ENCODE results near the gene CENPQ.
A peak's percentile ranks its signal among the peaks of the same experiment; 100 is the strongest.
"Not testable (repeated sequence)": the region's sequence is repeated elsewhere in the genome, so short reads cannot be mapped to it uniquely, and the experiment has no call there.

CENPQ gene, protein sequence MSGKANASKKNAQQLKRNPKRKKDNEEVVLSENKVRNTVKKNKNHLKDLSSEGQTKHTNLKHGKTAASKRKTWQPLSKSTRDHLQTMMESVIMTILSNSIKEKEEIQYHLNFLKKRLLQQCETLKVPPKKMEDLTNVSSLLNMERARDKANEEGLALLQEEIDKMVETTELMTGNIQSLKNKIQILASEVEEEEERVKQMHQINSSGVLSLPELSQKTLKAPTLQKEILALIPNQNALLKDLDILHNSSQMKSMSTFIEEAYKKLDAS

DNA sequence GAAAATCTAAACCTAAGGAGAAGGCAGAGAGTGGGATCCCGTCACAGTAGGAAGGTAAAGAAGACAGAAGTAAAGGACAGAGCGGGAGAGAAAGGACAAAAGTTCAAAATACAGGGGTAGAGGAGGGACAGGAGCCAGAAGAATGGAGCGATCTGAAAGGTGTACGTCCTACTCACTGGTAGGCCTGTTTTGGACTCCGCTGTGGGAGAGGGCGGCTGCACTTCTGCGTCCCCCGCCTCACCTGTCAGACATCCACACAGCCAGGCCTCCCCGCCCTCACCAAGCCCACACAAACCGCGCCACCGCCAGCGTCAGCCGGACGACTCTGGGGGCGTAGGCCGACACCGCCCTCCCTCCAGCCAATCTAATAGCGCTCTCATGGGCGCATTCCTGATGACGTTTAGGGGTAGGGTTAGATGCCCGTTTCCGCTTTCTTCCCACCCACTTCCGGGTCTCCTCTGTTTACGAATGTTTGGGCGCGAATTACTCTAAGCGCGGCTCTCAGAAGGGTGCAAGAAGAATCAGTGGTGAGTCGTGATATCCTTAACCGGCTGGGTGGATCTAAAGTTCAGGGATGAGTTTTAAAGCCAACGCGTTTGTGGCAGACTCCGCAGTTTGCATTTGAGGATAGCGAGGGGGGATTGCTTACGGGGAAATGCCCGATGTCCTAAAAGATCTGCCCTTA, at the start of gene CENPQ, which contains the start of gene MMUT:
CENPQ (plus strand) TSS at position 444 of the 685 bp plus-strand sequence. CDS start 6,807 bp downstream, outside the sequence.
MMUT (minus strand) TSS at position 327 of the 685 bp plus-strand sequence. CDS start 3,787 bp downstream, outside the sequence.
- peak; percentile 81 for DNase-seq (ENCODE audit: low read depth)

DNA sequence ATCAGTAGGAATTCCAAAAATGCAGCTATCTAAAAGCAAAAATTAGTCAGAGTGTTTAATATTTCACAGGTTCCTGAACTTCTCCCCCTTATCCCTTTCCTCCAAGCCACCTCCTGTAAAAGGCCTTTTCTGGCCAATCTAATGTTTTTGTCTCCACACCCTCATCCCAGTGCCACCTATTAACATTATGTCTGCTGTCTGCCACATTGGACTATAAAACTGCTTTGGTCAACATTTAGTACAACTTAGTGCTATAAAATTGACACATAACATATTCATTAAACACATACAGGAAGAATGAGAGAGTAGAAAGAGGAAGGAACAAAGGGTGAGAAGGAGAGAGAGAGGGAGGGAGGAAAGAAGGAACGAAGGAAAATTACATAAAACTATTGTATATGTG, 47.8 kb upstream of the CENPQ start:
- DNase-seq (ENCODE audit: low read depth) = no peak

DNA sequence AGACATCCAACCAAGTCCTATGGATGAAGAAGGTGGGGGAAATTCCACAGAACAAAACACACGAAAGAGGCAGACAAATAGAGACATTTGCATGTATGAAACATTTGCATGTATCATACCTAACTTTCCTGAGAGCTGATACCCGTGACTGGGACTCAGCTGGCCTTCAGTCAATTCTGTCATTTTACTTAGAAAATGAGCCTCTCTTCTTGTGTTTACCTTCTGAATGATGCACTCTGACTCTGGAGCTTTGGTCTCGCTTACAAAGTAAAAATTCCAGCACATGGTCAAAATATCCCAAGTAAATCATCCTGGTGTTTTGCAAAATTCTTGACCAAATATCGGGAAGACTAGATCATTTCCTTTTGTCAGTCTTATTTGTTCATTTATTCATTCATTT, 47.0 kb upstream of the CENPQ start:
- no peak for DNase-seq (ENCODE audit: low read depth)

DNA sequence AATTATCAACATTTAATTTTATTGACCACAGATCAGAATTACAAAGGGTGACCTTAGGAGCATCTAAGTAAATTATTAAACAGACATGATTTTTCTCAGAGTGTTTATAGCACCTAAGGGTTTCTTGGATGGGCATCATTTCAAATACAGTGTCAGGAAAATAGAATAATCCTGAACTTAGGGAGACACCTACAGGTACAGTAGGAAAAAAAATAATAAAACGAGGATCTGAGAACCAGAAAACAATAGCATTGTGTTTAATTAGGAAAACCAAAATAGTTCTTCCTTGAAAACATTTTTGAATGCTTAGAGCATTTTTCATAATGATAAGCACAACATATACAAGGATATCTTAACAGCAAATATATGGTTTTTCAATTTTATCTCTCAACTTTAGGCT, 39.4 kb upstream of the CENPQ start:
- DNase-seq (ENCODE audit: low read depth) = no peak

DNA sequence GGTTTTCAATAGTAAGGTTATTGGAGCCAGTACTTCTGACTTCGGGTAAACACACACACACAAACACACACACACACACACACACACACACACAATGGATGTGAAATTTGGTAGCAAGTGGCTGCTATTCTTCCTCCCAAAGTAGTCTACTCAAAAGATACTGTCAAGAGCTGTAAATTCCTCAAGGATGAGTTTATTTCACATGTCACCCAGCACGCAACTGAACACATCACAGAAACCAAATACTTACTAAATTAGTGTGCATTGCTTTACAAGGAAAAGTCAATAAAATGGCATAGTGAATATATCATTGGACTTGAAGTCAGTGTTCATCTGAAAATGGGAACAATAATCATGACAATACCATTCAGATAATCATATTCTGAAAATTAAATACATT, 33.0 kb upstream of the CENPQ start:
- DNase-seq (ENCODE audit: low read depth) = peak; percentile 58

DNA sequence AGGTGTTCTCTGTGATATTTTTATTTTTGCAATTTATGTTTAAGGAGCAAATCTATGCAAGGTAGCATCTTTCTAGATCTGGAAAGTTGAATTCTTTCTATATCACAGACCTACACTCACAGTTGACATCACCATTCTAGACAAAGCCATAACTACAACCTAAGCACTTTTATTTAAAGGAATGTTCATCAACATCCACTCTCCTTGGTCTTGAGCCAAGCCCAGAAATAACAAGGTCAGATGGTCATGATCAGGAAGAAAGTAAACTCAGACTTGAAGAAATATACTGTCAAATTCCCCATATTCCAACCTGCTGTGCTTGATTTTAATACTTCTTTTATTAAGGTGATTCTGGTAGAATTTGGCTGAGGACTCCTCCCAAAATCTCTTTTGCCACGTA, 32.3 kb upstream of the CENPQ start:
- DNase-seq (ENCODE audit: low read depth) = no peak

DNA sequence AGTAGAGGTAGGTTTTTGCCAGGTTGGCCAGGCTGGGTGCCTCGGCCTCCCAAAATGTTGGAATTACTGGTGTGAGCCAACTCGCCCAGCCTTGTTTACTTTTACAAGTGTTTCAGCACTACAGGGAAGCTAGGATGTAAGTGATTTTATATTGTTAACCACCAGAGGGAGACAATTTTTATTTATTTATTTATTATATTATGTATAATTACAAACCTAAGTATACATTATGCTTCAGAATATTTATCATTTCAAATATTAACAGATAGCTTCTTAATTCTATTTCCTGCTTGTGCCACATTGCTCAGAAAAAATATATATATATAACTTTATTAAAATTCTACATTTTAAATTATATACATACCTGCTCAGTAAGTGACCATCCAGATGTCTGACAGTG, 9.9 kb upstream of the CENPQ start:
- no peak for DNase-seq (ENCODE audit: low read depth)

DNA sequence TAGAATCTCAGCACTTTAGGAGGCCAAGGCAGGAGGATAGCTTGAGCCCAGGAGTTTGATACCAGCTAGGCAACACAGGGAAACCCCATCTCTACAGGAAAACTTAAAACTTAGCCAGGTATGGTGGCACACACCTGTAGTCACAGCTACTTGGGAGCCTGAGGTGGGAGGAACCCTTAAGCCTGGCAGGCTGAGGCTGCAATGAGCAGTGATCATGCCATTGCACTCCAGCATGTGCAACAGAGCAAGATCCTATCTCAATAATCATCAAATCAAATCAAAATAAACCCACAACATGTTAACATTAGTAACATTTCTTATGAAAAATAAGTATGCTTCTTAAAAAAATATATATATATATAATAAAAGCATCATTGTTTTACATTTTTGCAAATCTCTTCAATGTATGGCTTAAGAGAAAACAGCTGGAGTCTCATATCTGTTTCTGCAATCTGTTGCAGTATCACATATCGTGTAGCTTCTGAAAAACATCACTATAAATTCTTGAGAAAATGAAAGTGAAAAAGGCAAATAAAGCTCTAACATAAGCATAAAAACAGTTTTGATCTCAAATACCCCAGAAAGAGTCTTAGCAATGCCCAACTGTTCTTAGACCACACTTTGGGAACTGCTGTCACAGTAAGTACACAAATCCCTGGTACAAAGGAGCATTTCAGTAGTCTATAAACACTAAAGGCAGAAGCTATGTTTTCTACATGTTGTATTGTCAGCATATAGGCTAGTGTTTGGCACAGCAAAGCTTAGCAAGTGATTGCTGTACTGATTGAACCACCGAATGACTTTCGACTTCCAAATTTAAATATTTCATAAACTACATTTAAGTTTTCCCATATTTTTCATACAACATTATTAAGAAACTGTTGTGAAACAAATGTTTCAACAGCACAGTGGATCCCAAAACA, 8.1 kb upstream of the CENPQ start:
- no peak for DNase-seq (ENCODE audit: low read depth)

DNA sequence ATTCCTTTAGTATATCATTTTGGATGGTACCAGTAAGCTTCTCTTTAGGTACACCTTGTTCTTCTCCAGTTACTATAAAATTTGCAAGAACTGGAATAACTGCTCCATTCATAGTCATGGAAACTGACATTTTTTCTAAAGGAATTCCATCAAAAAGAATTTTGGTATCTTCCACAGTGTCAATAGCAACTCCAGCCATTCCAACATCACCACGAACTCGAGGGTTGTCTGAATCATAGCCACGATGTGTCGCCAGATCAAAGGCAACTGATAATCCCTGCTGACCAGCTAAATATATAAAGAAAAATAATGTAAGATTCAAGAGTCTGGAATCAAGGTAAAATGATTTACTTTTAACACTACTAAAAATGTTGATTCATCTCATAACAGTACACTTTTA, 5.4 kb upstream of the CENPQ start:
- no peak for DNase-seq (ENCODE audit: low read depth)

DNA sequence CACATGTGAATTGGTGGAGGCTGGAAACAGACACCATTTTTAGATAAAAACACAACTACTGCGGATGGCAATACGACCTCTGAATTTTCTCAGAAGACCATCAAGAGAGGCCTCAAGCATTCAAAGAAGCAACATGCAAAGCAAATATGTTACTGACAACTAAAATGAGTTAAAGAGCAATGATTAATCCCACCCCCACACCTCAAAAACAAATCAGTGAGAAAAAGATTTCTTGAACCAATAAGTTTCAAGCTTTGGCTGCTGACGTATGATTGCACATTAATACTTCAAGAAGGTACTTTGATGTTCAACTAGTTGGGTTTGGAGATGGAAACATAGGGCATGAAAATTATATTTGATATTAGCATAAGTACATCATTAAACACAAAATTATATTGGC, 1.1 kb upstream of the CENPQ start:
- no peak for DNase-seq (ENCODE audit: low read depth)

DNA sequence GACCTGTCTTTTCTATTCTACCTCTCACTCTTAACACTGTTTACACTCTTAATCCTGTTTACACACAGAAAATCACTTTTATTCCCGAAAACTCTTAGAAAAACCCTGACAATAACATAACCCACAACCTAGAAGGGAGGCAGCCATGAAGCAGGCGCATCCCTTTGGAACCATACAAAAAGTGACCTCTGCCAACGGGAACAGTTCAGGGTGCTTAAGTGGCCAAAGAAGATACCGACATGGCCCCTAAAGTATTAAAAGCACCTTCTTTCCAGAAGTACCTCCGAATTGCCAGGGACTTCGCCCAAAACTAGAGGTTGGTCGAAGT, 607 bp upstream of the CENPQ start:
- DNase-seq (ENCODE audit: low read depth) = no peak

DNA sequence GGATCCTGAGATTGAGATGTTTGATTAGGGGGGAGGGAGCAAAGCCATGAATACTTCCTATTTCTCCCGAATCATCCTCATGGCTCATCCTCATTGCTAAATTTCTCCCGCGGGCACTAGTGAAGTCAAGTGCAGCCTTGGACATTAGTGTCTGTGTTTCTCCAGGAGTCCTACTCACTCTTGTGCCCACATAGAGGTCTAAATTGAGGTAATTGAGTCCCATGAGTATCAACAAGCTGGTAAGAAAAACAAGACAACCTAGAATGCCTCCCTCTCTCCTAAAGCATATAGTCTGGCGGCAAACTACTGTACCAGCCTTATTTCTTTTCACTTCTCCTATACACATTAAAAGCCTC, 420 bp downstream of the CENPQ start:
- no peak for DNase-seq (ENCODE audit: low read depth)

DNA sequence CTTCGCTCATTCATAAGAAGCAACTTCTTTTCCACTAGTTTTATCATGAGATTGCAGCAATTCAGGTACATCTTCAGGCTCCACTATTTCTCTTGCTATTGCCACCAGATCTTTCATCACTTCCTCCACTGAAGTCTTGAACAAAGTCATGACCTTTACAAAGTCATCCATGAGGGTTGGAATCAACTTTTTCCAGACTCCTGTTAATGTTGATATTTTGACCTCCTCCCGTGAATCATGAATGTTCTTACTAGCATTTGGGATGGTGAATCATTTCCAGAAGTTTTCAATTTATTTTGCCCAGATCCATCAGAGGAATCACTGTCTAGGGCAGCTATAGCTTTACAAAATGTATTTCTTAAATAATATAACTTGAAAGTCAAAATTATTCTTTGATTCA, 1.5 kb downstream of the CENPQ start:
- DNase-seq (ENCODE audit: low read depth) = no peak

DNA sequence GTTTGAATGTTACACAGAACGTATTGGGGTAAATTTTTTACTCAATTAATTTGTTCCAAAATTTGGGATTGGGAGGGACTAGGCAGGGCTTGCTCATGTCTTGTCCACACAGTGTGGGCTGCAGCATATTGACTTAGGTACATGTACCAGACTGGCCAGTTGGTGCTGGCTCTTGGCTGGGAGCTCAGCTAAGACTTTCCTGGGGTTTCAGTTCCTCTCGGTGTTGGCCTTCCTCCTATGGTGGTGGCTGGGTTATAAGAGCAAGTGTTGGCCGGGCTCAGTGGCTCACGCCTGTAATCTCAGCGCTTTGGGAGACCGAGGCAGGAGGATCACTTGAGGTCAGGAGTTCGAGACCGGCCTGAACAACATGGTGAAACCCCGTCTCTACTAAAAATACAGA, 4.9 kb downstream of the CENPQ start:
- DNase-seq (ENCODE audit: low read depth) = no peak

DNA sequence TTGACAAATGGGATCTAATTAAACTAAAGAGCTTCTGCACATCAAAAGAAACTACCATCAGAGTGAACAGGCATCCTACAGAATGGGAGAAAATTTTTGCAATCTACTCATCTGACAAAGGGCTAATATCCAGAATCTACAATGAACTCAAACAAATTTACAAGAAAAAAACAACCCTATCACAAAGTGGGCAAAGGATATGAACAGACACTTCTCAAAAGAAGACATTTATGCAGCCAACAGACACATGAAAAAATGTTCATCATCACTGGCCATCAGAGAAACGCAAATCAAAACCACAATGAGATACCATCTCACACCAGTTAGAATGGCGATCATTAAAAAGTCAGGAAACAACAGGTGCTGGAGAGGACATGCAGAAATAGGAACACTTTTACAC, 13.4 kb downstream of the CENPQ start:
- not testable (repeated sequence) for DNase-seq (ENCODE audit: low read depth)

DNA sequence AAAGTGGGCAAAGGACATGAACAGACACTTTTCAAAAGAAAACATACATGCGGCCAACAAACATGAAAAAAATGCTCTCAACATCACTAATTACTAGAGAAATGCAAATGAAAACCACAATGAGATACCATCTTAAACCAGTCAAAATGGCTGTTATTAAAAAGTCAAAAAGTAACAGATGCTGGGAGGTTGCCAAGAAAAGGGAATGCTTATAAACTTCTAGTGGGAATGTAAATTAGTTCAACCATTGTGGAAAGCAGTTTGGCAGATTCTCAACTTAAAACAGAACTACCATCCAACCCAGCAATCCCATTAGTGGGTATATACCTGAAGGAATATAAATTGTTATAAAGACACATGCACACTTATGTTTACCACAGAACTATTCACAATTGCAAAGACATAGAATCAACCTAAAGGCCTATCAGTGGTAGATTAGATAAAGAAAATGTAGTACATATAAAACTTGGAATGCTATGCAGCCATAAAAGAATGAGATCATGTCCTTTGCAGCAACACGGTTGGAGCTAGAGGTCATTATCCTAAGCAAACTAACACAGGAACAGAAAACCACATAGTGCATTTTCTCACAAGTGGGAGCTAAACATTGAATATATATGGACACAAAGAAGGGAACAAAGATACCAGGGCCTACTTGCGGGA, 16.3 kb downstream of the CENPQ start:
- DNase-seq (ENCODE audit: low read depth) = no peak

DNA sequence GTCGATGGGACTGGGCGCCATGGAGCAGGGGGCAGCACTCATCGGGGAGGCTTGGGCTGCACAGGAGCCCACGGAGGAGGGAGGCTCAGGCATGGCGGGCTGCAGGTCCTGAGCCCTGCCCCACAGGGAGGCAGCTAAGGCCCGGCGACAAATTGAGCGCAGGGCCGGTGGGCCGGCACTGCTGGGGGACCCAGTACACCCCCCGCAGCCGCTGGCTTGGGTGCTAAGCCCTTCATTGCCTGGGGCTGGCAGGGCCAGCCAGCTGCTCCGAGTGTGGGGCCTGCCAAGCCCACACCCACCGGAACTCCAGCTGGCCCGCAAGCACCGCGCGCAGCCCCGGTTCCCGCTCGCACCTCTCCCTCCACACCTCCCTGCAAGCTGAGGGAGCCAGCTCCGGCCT, 18.7 kb downstream of the CENPQ start:
- DNase-seq (ENCODE audit: low read depth) = not testable (repeated sequence)

DNA sequence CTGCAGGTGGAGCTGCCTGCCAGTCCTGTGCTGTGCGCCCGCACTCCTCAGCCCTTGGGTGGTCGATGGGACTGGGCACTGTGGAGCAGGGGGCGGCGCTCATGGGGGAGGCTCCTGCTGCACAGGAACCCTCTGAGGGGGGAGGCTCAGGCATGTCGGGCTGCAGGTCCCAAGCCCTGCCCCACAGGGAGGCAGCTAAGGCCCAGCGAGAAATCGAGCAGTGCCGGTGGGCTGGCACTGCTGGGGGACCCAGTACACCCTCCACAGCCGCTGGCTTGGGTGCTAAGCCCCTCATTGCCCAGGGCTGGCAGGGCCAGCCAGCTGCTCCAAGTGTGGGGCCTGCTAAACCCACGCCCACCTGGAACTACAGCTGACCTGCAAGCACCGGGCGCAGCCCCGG, 20.2 kb downstream of the CENPQ start:
- not testable (repeated sequence) for DNase-seq (ENCODE audit: low read depth)

DNA sequence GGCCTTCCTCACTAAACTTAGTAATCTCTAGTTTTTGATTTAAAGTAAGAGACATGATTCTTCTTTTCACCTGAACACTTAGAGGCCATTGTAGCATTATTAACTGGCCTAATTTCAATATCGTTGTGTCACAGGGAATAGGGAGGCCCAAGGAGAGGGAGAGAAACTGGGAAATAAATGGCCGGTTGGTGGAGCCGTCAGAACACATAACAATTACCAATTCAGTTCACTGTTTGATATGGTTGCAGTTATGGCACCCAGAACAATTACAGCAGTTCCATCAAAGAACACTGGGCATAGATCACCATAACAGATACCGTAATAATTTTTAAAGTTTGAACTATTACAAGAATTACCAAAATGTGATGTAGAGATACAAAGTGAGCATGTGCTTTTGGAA, 27.5 kb downstream of the CENPQ start:
- DNase-seq (ENCODE audit: low read depth) = no peak

DNA sequence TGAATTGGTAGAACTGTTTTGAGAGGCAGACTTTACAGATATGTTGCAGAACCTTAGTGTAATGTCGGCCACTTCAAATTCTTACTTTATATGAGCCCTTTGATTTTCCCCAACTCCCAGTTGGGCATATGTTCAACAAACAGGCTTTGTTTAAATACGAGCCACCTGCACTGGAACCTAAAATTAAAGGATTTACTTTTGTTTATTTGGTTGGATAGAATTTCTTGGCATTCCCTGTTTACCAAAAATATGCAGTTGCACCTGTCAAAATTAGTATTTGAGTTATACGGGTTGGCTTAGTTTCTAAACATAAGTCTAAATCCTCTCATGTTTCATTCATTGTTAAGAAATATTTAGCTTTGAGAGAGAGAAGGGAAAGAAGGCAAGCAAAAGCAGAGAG, 34.1 kb downstream of the CENPQ start:
- no peak for DNase-seq (ENCODE audit: low read depth)

DNA sequence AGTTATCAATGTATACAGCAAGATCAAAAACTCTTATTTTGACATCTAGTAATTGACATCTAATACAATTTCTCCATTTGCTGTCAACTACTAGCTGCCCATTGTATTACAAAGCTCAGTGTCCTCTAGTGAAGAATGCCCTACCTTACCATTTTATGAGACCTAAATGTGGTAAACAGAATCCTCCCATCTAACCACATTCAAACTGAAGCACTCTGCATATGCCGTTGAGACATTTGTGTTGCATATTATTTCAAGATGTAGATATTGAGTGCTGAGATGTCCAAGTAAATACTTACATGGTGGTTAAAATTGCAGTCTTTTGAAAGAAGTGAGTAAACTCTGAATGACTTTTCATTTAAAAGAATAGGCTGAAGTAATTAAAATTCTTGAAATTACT, 36.0 kb downstream of the CENPQ start:
- no peak for DNase-seq (ENCODE audit: low read depth)

DNA sequence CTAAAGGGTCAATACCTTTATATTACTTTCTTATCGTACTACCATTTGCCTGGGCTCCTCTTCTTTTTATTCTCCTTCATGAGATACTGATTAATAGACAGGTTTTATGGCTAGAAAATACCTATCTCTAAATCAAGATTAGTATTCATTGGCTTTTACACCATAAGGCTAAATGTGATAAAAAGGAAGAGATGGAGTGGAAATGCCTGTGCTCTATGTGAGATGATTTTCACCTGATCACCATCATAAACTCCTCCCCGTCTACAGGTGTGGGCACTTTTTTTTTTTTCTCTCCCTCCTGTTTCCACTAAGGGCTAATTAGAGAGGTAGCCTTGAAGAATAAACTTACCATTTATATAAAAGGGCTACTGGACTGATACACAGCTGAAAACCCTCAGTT, 36.5 kb downstream of the CENPQ start, which contains the start of gene GLYATL3:
GLYATL3 (plus strand) TSS at position 301 of the 400 bp plus-strand sequence. CDS start 12,068 bp downstream, outside the sequence.
- no peak for DNase-seq (ENCODE audit: low read depth)
